B cell (primary cell): Measurements from ENCODE around the gene CROCC.
"Not testable (repeated sequence)": the region's sequence is repeated elsewhere in the genome, so short reads cannot be mapped to it uniquely, and the experiment has no call there.

ENCODE experiments used
- CTCF ChIP-seq: fragments of 200-600 bp; IDR thresholded peaks from one replicate; pipeline ENCODE4 v1.8.0; 2022; ENCODE audit warnings: antibody characterized with exemption, mild to moderate bottlenecking
- EZH2 ChIP-seq: IDR thresholded peaks from 2 replicates; pipeline ENCODE4 v1.6.1; 2012; ENCODE audit warnings: borderline replicate concordance, low read depth, mild to moderate bottlenecking, moderate library complexity, low read length; ENCODE audit not compliant: insufficient read depth, poor library complexity, severe bottlenecking

- not testable (repeated sequence) for TF ChIP-seq EZH2, CTCF
Observed at GRCh38 chr1:16895598-16896315, 26.0 kb upstream of the CROCC start, which contains the start of gene RNU1-2.
